ENCODE measurements around the gene GPX3.

The GPX3 gene, protein sequence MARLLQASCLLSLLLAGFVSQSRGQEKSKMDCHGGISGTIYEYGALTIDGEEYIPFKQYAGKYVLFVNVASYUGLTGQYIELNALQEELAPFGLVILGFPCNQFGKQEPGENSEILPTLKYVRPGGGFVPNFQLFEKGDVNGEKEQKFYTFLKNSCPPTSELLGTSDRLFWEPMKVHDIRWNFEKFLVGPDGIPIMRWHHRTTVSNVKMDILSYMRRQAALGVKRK

DNA sequence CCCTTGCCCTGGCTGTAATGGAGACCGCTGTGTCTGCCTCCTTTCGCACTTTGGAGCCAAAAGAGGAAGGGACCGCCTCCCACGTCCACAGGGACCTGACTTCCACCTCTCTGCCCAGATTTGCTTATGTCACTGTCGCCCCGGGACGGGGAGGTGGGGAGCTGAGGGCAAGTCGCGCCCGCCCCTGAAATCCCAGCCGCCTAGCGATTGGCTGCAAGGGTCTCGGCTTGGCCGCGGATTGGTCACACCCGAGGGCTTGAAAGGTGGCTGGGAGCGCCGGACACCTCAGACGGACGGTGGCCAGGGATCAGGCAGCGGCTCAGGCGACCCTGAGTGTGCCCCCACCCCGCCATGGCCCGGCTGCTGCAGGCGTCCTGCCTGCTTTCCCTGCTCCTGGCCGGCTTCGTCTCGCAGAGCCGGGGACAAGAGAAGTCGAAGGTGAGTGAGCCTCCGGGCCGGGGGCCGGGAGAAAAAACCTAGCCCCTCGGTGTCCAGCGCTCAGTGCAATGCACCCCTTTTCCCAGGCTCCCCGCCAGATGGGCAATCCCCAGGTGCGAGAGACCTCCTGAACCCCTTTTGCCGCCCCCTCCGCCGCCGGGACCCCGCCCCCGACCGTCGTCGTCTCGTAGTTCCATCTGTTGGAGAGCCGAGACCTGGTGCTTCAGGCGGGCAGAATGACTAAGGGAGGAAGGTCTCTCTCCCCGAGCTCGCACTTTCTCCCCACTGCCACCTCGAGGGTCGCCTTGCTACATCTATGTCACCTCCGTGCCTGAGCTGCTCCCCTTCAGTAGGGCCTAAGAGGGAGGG is at the start of gene GPX3:
GPX3 (plus strand) TSS at position 288 of the 807 bp plus-strand sequence; CDS start at position 352, 64 bp downstream.
- H3K9me3 ChIP-seq (ENCODE audit: insufficient read depth, low read depth, low read length), result no peaks in the 10 kb centered on the region
- H3K4me1 ChIP-seq (ENCODE audit: insufficient read depth, low read length), result peaks cover 4% of the 10 kb centered on the region; the same call in 1 of the 2 replicates
- H3K4me3 ChIP-seq (ENCODE audit: low read length), result peak within 1 kb of the TSS; percentile 84
- no peak within 1 kb of the TSS for H3K27ac ChIP-seq (ENCODE audit: low read length)
- peaks cover 49% of the 10 kb centered on the region for H3K27me3 ChIP-seq (ENCODE audit: insufficient read depth, low read length)
- H3K36me3 ChIP-seq (ENCODE audit: insufficient read depth, low read depth, low read length), result no peaks in the 10 kb centered on the region
- H3K9ac ChIP-seq (ENCODE audit: low read depth, low read length), result peak within 1 kb of the TSS; percentile 65; the same call in 1 of the 2 replicates

DNA sequence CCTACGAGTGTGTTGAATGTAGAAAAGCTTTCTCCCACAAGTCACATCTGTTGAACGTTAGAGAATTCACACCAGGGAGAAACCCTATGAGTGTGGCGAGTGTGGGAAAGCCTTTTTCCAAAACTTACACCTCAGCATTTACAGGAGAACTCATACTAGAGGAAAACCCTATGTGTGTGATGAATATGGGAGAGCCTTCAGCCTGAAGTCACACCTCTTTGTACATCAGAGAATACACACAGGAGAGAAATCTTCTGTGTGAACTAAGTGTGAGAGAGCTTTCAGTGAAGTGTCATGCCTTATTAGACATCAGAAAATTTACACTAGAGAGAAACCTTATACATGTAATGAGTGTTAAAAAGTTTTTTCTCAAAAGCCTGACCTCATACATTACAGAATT is 41.8 kb upstream of the GPX3 start:
- Histone ChIP-seq H3K27me3 (ENCODE audit: insufficient read depth, low read length) (no peaks in the 10 kb centered on the region), H3K27ac (ENCODE audit: low read length) (no peak overlapping the region), H3K4me1 (ENCODE audit: insufficient read depth, low read length) (no peaks in the 10 kb centered on the region), H3K4me3 (ENCODE audit: low read length) (no peak overlapping the region), H3K36me3 (ENCODE audit: insufficient read depth, low read depth, low read length) (no peaks in the 10 kb centered on the region), H3K9me3 (ENCODE audit: insufficient read depth, low read depth, low read length) (peaks cover 84% of the 10 kb centered on the region), H3K9ac (ENCODE audit: low read depth, low read length) (no peak overlapping the region)

DNA sequence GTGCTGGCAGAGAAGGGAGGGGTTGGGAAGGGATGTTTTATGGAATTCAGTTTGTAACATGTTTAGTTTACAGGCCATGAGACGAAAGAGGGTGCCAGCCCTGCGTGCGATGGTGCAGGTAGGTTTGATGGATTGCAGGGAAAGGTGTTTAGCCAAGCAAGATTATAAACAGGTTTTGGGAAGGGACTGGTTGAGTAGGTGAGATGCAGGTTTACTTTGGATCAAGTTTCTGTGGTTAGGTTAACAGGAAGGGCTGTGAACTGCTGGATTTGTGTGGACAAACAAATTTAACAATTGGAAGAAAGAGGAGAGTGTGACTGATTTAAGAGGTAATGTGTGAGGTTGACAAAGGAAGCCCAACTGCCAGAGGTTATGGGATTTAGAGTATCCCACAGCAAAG is 32.6 kb upstream of the GPX3 start:
- no peaks in the 10 kb centered on the region for H3K27me3 ChIP-seq (ENCODE audit: insufficient read depth, low read length)
- no peak overlapping the region for H3K4me3 ChIP-seq (ENCODE audit: low read length)
- H3K36me3 ChIP-seq (ENCODE audit: insufficient read depth, low read depth, low read length), result no peaks in the 10 kb centered on the region
- H3K27ac ChIP-seq (ENCODE audit: low read length), result no peak overlapping the region
- peaks cover 17% of the 10 kb centered on the region for H3K9me3 ChIP-seq (ENCODE audit: insufficient read depth, low read depth, low read length)
- H3K9ac ChIP-seq (ENCODE audit: low read depth, low read length), result no peak overlapping the region
- no peaks in the 10 kb centered on the region for H3K4me1 ChIP-seq (ENCODE audit: insufficient read depth, low read length)

DNA sequence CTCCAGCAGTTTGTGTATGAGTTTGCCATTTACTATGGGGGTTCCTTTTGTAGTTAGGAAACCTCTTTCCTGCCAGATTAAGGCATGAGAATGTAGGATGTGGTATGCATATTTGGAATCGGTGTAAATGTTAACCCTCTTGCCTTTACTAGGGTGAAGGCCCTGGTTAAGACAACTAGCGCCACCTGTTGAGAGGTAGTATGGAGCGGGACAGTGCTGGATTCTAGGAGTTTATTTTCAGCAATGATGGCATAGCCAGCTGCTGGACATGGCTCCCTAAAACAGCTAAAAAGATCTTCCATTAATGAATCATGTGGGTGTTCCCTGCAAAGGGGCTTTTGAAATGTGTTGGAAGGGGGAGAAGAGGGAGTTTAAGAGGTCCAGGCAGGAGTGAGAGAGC is 30.7 kb upstream of the GPX3 start:
- Histone ChIP-seq H3K36me3 (ENCODE audit: insufficient read depth, low read depth, low read length) (no peaks in the 10 kb centered on the region), H3K9me3 (ENCODE audit: insufficient read depth, low read depth, low read length) (peaks cover 10% of the 10 kb centered on the region), H3K9ac (ENCODE audit: low read depth, low read length) (no peak overlapping the region), H3K27me3 (ENCODE audit: insufficient read depth, low read length) (no peaks in the 10 kb centered on the region), H3K4me1 (ENCODE audit: insufficient read depth, low read length) (no peaks in the 10 kb centered on the region), H3K27ac (ENCODE audit: low read length) (no peak overlapping the region), H3K4me3 (ENCODE audit: low read length) (no peak overlapping the region)

DNA sequence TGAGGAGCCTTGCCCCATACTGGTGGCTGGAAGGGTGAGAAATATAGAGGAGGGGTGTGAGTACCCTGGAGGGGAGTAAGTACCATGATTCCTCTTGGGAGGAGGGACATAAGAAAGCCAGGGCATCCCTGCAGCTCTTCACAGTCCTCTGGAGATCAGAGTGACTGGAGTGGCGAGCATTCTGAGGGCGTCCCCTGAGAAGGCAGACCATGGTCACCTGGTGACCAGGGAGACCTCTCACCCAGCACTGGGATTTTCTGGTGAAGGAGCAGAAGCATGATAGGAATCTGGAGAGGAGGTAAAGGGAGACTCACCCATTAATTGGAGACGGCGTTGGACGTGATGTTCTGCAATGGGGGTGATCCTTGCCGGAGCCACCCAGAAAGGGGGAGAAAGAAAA is 27.7 kb upstream of the GPX3 start:
- no peaks in the 10 kb centered on the region for H3K4me1 ChIP-seq (ENCODE audit: insufficient read depth, low read length)
- peaks cover 5% of the 10 kb centered on the region; the same call in 1 of the 2 replicates for H3K9me3 ChIP-seq (ENCODE audit: insufficient read depth, low read depth, low read length)
- H3K4me3 ChIP-seq (ENCODE audit: low read length), result no peak overlapping the region
- no peaks in the 10 kb centered on the region for H3K27me3 ChIP-seq (ENCODE audit: insufficient read depth, low read length)
- no peak overlapping the region for H3K27ac ChIP-seq (ENCODE audit: low read length)
- H3K9ac ChIP-seq (ENCODE audit: low read depth, low read length), result no peak overlapping the region
- H3K36me3 ChIP-seq (ENCODE audit: insufficient read depth, low read depth, low read length), result no peaks in the 10 kb centered on the region

DNA sequence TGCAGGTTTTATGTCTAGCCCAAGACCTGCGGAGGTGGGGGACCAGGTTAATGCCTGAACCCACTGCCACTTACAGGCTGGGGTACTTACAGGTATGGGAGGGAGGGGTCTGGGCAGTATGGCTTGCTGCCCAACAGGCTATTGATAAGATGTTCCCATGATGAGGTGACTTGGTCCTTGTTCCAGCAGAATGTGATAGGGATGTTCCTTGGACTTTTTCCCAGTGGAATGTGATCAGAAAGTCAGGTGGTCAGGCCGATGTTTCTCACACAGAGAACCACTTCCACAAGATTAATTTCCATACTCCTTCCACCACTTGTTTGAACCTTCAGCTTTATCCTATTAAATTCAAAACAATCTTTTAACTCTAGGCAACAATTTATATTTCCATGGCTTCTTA is 27.0 kb upstream of the GPX3 start:
- peaks cover 5% of the 10 kb centered on the region; the same call in 1 of the 2 replicates for H3K9me3 ChIP-seq (ENCODE audit: insufficient read depth, low read depth, low read length)
- no peak overlapping the region for H3K9ac ChIP-seq (ENCODE audit: low read depth, low read length)
- no peaks in the 10 kb centered on the region for H3K27me3 ChIP-seq (ENCODE audit: insufficient read depth, low read length)
- H3K4me1 ChIP-seq (ENCODE audit: insufficient read depth, low read length), result no peaks in the 10 kb centered on the region
- H3K36me3 ChIP-seq (ENCODE audit: insufficient read depth, low read depth, low read length), result no peaks in the 10 kb centered on the region
- no peak overlapping the region for H3K27ac ChIP-seq (ENCODE audit: low read length)
- H3K4me3 ChIP-seq (ENCODE audit: low read length), result no peak overlapping the region

DNA sequence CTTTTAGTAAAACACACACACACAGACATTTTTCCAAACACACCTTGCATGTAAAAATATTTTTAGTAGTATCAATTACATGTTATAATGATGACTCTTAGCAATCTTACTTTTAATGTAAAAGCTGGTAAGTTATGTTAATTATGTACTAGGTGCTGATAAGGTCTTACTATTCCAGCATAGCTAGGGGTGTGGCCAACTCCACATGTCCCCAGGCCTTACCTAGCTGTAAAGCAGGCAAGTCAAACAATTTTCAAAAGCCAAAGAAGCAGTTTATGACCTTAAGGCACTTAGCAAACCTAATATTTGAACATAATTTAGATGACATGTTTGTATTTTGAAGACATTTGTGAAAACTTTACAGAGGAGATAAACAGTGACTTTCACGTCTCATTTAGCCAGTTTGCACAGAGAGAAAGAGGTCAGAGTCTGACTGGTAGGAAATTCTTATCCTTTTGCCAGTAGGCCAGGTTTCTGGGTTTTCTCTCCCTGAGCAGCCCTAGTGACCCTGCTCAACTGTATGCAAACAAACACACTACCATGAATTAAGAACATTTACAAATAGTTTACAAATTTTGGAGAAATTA is 26.5 kb upstream of the GPX3 start:
- Histone ChIP-seq H3K9ac (ENCODE audit: low read depth, low read length) (no peak overlapping the region), H3K9me3 (ENCODE audit: insufficient read depth, low read depth, low read length) (peaks cover 5% of the 10 kb centered on the region; the same call in 1 of the 2 replicates), H3K27ac (ENCODE audit: low read length) (no peak overlapping the region), H3K27me3 (ENCODE audit: insufficient read depth, low read length) (no peaks in the 10 kb centered on the region), H3K36me3 (ENCODE audit: insufficient read depth, low read depth, low read length) (no peaks in the 10 kb centered on the region), H3K4me1 (ENCODE audit: insufficient read depth, low read length) (no peaks in the 10 kb centered on the region), H3K4me3 (ENCODE audit: low read length) (no peak overlapping the region)

DNA sequence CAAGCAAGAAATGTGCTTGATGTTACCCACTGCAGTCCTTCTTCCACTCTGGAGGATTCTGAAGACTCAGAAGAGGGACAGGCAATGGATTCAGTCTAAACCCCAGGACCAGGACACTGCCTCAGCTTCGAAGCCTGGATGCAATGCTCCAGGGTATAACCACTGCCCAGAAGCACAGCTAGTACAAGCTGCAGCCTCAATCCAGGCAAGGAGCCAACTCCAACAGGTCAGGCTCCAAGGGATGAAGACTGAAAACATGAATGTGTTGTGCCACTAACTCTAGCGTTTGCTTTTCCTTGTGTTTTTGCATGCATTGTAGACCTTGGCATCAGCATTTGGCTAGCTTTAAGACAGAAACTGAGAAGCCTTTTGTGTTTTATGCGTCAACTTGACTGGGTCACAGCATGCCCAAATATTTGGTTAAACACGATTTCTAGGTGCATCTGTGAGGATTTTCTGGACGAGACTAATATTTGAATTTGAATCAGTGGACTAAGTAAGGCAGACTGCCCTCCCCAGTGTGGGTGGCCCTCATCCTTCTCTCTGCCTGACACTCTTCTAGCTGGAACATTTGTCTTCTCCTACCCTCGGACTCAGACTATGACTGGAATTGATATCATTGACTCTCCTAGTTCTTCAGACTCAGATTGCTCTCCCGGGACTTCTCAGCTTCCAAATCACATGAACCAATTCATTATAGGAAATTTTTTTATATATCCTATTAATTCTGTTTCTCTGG is 20.5 kb upstream of the GPX3 start:
- Histone ChIP-seq H3K27me3 (ENCODE audit: insufficient read depth, low read length) (no peaks in the 10 kb centered on the region), H3K9ac (ENCODE audit: low read depth, low read length) (no peak overlapping the region), H3K36me3 (ENCODE audit: insufficient read depth, low read depth, low read length) (no peaks in the 10 kb centered on the region), H3K9me3 (ENCODE audit: insufficient read depth, low read depth, low read length) (no peaks in the 10 kb centered on the region; the same call in 1 of the 2 replicates), H3K4me1 (ENCODE audit: insufficient read depth, low read length) (no peaks in the 10 kb centered on the region), H3K4me3 (ENCODE audit: low read length) (no peak overlapping the region), H3K27ac (ENCODE audit: low read length) (no peak overlapping the region)

DNA sequence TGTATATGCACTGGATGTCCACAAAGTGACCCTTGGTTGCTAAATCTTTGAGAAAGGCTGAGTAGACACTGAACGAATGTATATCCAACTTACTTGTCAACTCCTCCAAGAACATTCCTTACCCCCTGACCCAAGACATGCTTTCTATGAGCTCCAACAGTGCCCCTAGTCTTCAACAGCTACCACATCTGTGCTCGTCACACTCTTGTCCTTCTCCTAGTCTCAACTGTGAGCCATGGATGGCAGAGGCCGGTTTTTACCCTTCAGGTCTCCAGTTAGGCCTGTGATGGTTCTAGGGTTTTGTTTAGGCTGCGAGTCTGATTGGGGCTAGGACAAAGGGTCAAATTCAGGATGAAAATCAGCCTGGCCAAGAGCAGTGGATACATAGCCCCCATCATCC is 19.0 kb upstream of the GPX3 start:
- H3K36me3 ChIP-seq (ENCODE audit: insufficient read depth, low read depth, low read length), result no peaks in the 10 kb centered on the region
- H3K4me3 ChIP-seq (ENCODE audit: low read length), result no peak overlapping the region
- no peaks in the 10 kb centered on the region for H3K9me3 ChIP-seq (ENCODE audit: insufficient read depth, low read depth, low read length)
- no peak overlapping the region for H3K9ac ChIP-seq (ENCODE audit: low read depth, low read length)
- H3K27ac ChIP-seq (ENCODE audit: low read length), result no peak overlapping the region
- no peaks in the 10 kb centered on the region for H3K4me1 ChIP-seq (ENCODE audit: insufficient read depth, low read length)
- H3K27me3 ChIP-seq (ENCODE audit: insufficient read depth, low read length), result no peaks in the 10 kb centered on the region

DNA sequence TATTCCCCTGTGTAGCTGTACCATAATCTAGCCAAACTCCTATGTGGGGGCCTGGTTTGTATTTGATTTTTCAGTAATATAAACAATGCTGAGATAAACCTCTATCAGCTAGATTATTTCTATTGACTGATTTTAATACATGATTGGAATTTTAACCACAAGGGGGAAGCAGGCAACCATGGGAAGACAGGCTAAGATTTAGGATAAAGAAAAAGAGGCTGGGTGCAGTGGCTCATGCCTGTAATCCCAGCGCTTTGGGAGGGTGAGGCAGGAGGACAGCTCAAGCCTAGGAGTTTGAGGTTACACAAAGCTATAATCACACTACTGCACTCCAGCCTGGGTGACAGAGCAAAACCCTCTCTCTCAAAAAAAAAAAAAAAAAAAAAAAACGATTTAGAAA is 18.1 kb upstream of the GPX3 start:
- no peaks in the 10 kb centered on the region for H3K9me3 ChIP-seq (ENCODE audit: insufficient read depth, low read depth, low read length)

DNA sequence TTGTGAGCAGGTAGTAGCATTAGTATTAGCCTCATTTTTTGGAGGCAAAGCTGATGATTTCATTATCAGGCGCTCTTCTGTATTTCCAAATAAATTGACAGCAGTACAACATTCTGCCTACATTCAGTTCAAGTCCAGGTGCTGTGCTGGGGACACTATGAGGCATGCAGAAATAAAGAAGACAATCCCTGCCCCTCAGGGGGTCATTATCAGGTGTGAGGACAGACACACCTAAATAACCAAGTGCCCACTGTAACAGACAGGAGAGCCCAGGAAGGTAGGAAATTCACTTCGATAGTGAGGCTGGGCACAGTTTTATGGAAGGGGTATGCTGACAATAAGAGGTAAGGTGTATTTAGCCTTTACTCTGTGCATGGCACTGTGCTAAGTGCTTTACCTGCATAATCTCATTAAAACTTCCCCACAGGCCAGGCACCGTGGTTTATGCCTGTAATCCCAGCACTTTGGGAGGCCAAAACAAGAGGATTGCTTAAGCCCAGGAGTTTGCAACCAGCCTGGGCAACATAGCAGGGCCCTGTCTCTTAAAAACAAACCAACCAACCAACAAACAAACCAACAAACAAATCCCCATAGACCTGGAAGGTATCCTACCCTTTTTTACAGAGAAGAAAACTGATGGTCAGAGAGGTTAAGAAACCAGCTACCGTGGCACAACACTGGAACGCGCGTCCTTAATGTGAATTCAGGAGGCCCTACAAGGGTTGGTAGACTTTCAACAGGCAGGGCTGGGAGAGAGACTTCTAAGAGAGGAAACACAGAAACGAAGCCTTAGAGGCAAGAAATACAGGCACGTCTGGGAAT is 17.5 kb upstream of the GPX3 start:
- Histone ChIP-seq H3K36me3 (ENCODE audit: insufficient read depth, low read depth, low read length) (no peaks in the 10 kb centered on the region), H3K4me1 (ENCODE audit: insufficient read depth, low read length) (no peaks in the 10 kb centered on the region), H3K4me3 (ENCODE audit: low read length) (no peak overlapping the region), H3K9me3 (ENCODE audit: insufficient read depth, low read depth, low read length) (no peaks in the 10 kb centered on the region), H3K27me3 (ENCODE audit: insufficient read depth, low read length) (no peaks in the 10 kb centered on the region), H3K9ac (ENCODE audit: low read depth, low read length) (no peak overlapping the region), H3K27ac (ENCODE audit: low read length) (no peak overlapping the region)

More for the DNA sequence above, 18.1 kb upstream of the GPX3 start:
- no peaks in the 10 kb centered on the region for H3K4me1 ChIP-seq (ENCODE audit: insufficient read depth, low read length)
- no peaks in the 10 kb centered on the region for H3K36me3 ChIP-seq (ENCODE audit: insufficient read depth, low read depth, low read length)
- H3K27me3 ChIP-seq (ENCODE audit: insufficient read depth, low read length), result no peaks in the 10 kb centered on the region
- no peak overlapping the region for H3K4me3 ChIP-seq (ENCODE audit: low read length)
- H3K27ac ChIP-seq (ENCODE audit: low read length), result no peak overlapping the region
- no peak overlapping the region for H3K9ac ChIP-seq (ENCODE audit: low read depth, low read length)
